HEK293 (cell line): ENCODE results near the gene B4GALT7.

Experiments used
- BCL11B ChIP-seq: fragments of 450-650 bp; formaldehyde crosslinking; IDR thresholded peaks from 2 replicates; pipeline ENCODE4 v1.5.1; 2016; ENCODE audit warnings: low read depth, missing biosample characterization, missing genetic modification characterization
- HOXC10 ChIP-seq: sonication (generic); formaldehyde crosslinking; IDR thresholded peaks from 2 replicates; pipeline ENCODE4 v1.8.1; 2023; ENCODE audit warnings: mild to moderate bottlenecking, missing genetic modification reagents
- HOXD13 ChIP-seq: sonication (generic); formaldehyde crosslinking; IDR thresholded peaks from 2 replicates; pipeline ENCODE4 v1.8.0; 2022; ENCODE audit warnings: missing genetic modification reagents, borderline replicate concordance
- IKZF3 ChIP-seq: fragments of 450-650 bp; IDR thresholded peaks from 2 replicates; pipeline ENCODE4 v1.5.0; 2018; ENCODE audit warnings: missing biosample characterization, mild to moderate bottlenecking, missing genetic modification characterization, moderate library complexity
- KLF7 ChIP-seq: fragments of 450-650 bp; formaldehyde crosslinking; IDR thresholded peaks from 2 replicates; pipeline ENCODE4 v1.5.1; 2016; ENCODE audit warnings: missing biosample characterization, missing genetic modification characterization, borderline replicate concordance
- MEIS1 ChIP-seq: sonication (generic); formaldehyde crosslinking; IDR thresholded peaks from 2 replicates; pipeline ENCODE4 v1.8.1; 2022; ENCODE audit warnings: missing genetic modification reagents, mild to moderate bottlenecking, borderline replicate concordance
- OVOL3 ChIP-seq: fragments of 450-650 bp; formaldehyde crosslinking; IDR thresholded peaks from 2 replicates; pipeline ENCODE4 v1.5.1; 2016; ENCODE audit warnings: missing biosample characterization, missing genetic modification characterization
- PRDM10 ChIP-seq: fragments of 450-650 bp; formaldehyde crosslinking; IDR thresholded peaks from 2 replicates; pipeline ENCODE4 v1.5.1; 2016; ENCODE audit warnings: missing biosample characterization, missing genetic modification characterization
- WT1 ChIP-seq: fragments of 450-650 bp; formaldehyde crosslinking; IDR thresholded peaks from 2 replicates; pipeline ENCODE4 v1.5.1; 2016; ENCODE audit warnings: missing biosample characterization, missing genetic modification characterization
- YY1 ChIP-seq: fragments of 450-650 bp; formaldehyde crosslinking; IDR thresholded peaks from 2 replicates; pipeline ENCODE4 v1.5.1; 2018; ENCODE audit warnings: missing biosample characterization, missing genetic modification characterization
- ZEB2 ChIP-seq: fragments of 450-650 bp; formaldehyde crosslinking; IDR thresholded peaks from 2 replicates; pipeline ENCODE4 v1.5.1; 2016; ENCODE audit warnings: missing biosample characterization, missing genetic modification characterization
- ZFP3 ChIP-seq: fragments of 450-650 bp; formaldehyde crosslinking; IDR thresholded peaks from 2 replicates; pipeline ENCODE4 v1.5.1; 2016; ENCODE audit warnings: low read depth, missing biosample characterization, missing genetic modification characterization
- ZFP41 ChIP-seq: fragments of 450-650 bp; formaldehyde crosslinking; IDR thresholded peaks from 2 replicates; pipeline ENCODE4 v1.5.1; 2016; ENCODE audit warnings: missing biosample characterization, missing genetic modification characterization, borderline replicate concordance
- ZNF10 ChIP-seq: fragments of 450-650 bp; formaldehyde crosslinking; IDR thresholded peaks from 2 replicates; pipeline ENCODE4 v1.5.1; 2017; ENCODE audit warnings: missing biosample characterization, missing genetic modification characterization
- ZNF202 ChIP-seq: fragments of 450-650 bp; formaldehyde crosslinking; IDR thresholded peaks from 2 replicates; pipeline ENCODE4 v1.5.1; 2016; ENCODE audit warnings: missing biosample characterization, missing genetic modification characterization, borderline replicate concordance
- ZNF239 ChIP-seq: fragments of 450-650 bp; formaldehyde crosslinking; IDR thresholded peaks from 2 replicates; pipeline ENCODE4 v1.5.1; 2016; ENCODE audit warnings: missing biosample characterization, missing genetic modification characterization
- ZNF280D ChIP-seq: fragments of 450-650 bp; formaldehyde crosslinking; IDR thresholded peaks from 2 replicates; pipeline ENCODE4 v1.5.1; 2016; ENCODE audit warnings: missing biosample characterization, missing genetic modification characterization
- ZNF37A ChIP-seq: fragments of 450-650 bp; IDR thresholded peaks from 2 replicates; pipeline ENCODE4 v1.5.1; 2018; ENCODE audit warnings: missing biosample characterization, missing genetic modification characterization
- ZNF416 ChIP-seq: fragments of 450-650 bp; formaldehyde crosslinking; IDR thresholded peaks from 2 replicates; pipeline ENCODE4 v1.5.1; 2016; ENCODE audit warnings: missing biosample characterization, missing genetic modification characterization
- ZNF501 ChIP-seq: fragments of 450-650 bp; formaldehyde crosslinking; IDR thresholded peaks from 2 replicates; pipeline ENCODE4 v1.5.1; 2016; ENCODE audit warnings: missing biosample characterization, missing genetic modification characterization
- ZNF600 ChIP-seq: fragments of 450-650 bp; formaldehyde crosslinking; IDR thresholded peaks from 2 replicates; pipeline ENCODE4 v1.5.1; 2016; ENCODE audit warnings: missing biosample characterization, missing genetic modification characterization
- ZNF76 ChIP-seq: fragments of 450-650 bp; formaldehyde crosslinking; IDR thresholded peaks from 2 replicates; pipeline ENCODE4; 2016; ENCODE audit warnings: low read depth, missing biosample characterization, missing genetic modification characterization, borderline replicate concordance
- ZNF791 ChIP-seq: fragments of 450-650 bp; formaldehyde crosslinking; IDR thresholded peaks from 2 replicates; pipeline ENCODE4 v1.5.1; 2016; ENCODE audit warnings: missing biosample characterization, missing genetic modification characterization
- ZSCAN16 ChIP-seq: fragments of 450-650 bp; formaldehyde crosslinking; IDR thresholded peaks from 2 replicates; pipeline ENCODE4 v1.5.1; 2016; ENCODE audit warnings: missing biosample characterization, missing genetic modification characterization
- TF ChIP-seq, protein P1 (sequence below): fragments of 450-650 bp; formaldehyde crosslinking; IDR thresholded peaks from 2 replicates; pipeline ENCODE4 v1.5.1; 2017; ENCODE audit warnings: missing biosample characterization, missing genetic modification characterization
- TF ChIP-seq, protein P2 (sequence below): fragments of 450-650 bp; formaldehyde crosslinking; IDR thresholded peaks from 2 replicates; pipeline ENCODE4 v1.5.1; 2016; ENCODE audit warnings: missing biosample characterization, missing genetic modification characterization
- TF ChIP-seq, protein P3 (sequence below): fragments of 450-650 bp; formaldehyde crosslinking; IDR thresholded peaks from 2 replicates; pipeline ENCODE4 v1.5.0; 2017; ENCODE audit warnings: missing biosample characterization, missing genetic modification characterization, borderline replicate concordance

The B4GALT7 gene

DNA sequence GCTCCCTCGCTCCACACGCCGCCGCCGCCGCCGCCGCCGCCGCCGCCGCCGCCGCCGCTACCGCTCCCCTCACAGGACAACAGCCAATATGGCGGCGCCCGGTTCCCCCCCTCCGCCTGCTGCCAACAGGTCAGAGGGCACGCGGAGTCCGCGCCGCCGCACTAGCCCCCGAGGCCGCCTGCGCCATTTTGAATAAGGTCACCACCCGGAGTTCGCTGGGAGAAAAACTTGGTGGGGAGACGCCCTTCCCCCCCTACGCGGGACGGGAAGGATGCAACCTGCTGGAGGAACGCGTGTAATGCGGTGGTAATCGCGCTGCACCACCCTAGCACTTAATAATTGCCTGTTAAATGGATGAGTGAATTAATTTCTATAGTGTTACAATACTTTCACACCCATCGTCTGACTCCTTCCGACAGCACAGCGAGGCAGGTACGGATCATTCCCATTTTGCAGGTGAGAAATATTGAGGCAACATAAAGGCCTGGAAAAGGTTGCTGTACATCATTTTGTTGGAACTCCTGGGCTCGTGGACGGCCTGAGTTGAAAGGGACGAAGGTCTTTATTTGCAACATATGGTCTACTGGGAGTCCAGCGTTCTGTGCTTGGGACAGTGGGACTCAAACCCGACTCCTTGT, 45.3 kb upstream of the B4GALT7 start, which contains the start of gene FAM193B (continued):
- TF ChIP-seq, protein P1, sequence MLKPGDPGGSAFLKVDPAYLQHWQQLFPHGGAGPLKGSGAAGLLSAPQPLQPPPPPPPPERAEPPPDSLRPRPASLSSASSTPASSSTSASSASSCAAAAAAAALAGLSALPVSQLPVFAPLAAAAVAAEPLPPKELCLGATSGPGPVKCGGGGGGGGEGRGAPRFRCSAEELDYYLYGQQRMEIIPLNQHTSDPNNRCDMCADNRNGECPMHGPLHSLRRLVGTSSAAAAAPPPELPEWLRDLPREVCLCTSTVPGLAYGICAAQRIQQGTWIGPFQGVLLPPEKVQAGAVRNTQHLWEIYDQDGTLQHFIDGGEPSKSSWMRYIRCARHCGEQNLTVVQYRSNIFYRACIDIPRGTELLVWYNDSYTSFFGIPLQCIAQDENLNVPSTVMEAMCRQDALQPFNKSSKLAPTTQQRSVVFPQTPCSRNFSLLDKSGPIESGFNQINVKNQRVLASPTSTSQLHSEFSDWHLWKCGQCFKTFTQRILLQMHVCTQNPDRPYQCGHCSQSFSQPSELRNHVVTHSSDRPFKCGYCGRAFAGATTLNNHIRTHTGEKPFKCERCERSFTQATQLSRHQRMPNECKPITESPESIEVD (tag by site-specific recombination): peak; percentile 53
- peak; percentile 75 for TF ChIP-seq PRDM10 (tag by site-specific recombination)
- no peak for TF ChIP-seq HOXD13 (CRISPR knock-in tag)
- 0 out of 2 replicates have a peak, but pooled peaks have one; percentile 26 for TF ChIP-seq ZNF280D (tag by site-specific recombination)
- TF ChIP-seq ZNF600 (tag by site-specific recombination): peak; percentile 45
- TF ChIP-seq IKZF3 (tag by site-specific recombination): peak; percentile 28; the same call in 1 of the 2 replicates
- no peak for TF ChIP-seq ZNF791 (tag by site-specific recombination)
- TF ChIP-seq, protein P2, sequence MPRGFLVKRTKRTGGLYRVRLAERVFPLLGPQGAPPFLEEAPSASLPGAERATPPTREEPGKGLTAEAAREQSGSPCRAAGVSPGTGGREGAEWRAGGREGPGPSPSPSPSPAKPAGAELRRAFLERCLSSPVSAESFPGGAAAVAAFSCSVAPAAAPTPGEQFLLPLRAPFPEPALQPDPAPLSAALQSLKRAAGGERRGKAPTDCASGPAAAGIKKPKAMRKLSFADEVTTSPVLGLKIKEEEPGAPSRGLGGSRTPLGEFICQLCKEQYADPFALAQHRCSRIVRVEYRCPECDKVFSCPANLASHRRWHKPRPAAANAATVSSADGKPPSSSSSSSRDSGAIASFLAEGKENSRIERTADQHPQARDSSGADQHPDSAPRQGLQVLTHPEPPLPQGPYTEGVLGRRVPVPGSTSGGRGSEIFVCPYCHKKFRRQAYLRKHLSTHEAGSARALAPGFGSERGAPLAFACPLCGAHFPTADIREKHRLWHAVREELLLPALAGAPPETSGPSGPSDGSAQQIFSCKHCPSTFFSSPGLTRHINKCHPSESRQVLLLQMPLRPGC (tag by site-specific recombination): no peak
- no peak for TF ChIP-seq HOXC10 (CRISPR knock-in tag)
- TF ChIP-seq ZSCAN16 (tag by site-specific recombination): no peak
- no peak for TF ChIP-seq ZNF239 (tag by site-specific recombination)
- TF ChIP-seq, protein P3, sequence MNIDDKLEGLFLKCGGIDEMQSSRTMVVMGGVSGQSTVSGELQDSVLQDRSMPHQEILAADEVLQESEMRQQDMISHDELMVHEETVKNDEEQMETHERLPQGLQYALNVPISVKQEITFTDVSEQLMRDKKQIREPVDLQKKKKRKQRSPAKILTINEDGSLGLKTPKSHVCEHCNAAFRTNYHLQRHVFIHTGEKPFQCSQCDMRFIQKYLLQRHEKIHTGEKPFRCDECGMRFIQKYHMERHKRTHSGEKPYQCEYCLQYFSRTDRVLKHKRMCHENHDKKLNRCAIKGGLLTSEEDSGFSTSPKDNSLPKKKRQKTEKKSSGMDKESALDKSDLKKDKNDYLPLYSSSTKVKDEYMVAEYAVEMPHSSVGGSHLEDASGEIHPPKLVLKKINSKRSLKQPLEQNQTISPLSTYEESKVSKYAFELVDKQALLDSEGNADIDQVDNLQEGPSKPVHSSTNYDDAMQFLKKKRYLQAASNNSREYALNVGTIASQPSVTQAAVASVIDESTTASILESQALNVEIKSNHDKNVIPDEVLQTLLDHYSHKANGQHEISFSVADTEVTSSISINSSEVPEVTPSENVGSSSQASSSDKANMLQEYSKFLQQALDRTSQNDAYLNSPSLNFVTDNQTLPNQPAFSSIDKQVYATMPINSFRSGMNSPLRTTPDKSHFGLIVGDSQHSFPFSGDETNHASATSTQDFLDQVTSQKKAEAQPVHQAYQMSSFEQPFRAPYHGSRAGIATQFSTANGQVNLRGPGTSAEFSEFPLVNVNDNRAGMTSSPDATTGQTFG: no peak
- TF ChIP-seq ZNF76 (tag by site-specific recombination): peak; percentile 81; the same call in 1 of the 2 replicates
- TF ChIP-seq MEIS1 (CRISPR knock-in tag): no peak
- peak; percentile 93 for TF ChIP-seq YY1
- TF ChIP-seq OVOL3 (tag by site-specific recombination): no peak
- TF ChIP-seq ZNF501 (tag by site-specific recombination): peak; percentile 59
- no peak for TF ChIP-seq ZFP3
- peak; percentile 19; the same call in 1 of the 2 replicates for TF ChIP-seq WT1 (tag by site-specific recombination)
- TF ChIP-seq ZNF416 (tag by site-specific recombination): no peak
- peak; percentile 81; the same call in 1 of the 2 replicates for TF ChIP-seq KLF7 (tag by site-specific recombination)
- no peak for TF ChIP-seq ZNF202 (tag by site-specific recombination)
- no peak for TF ChIP-seq ZFP41 (tag by site-specific recombination)
- TF ChIP-seq ZNF37A (tag by site-specific recombination): no peak
- TF ChIP-seq BCL11B: no peak
- TF ChIP-seq ZNF10 (tag by site-specific recombination): no peak
- peak; percentile 53; the same call in 1 of the 2 replicates for TF ChIP-seq ZEB2 (tag by site-specific recombination)
